NT2/D1 (cell line): ENCODE data around the gene BIN2.
"Not testable (repeated sequence)": the region's sequence is repeated elsewhere in the genome, so short reads cannot be mapped to it uniquely, and the experiment has no call there.

ENCODE experiments used
- SUZ12 ChIP-seq: IDR thresholded peaks from 2 replicates; pipeline ENCODE4 v1.6.1; 2011; ENCODE audit not compliant: insufficient read length, insufficient read depth; ENCODE audit errors: extremely low read depth
- ZNF274 ChIP-seq: IDR thresholded peaks from 2 replicates; pipeline ENCODE4 v1.6.1; 2011; ENCODE audit warnings: mild to moderate bottlenecking, low read depth, low read length

DNA sequence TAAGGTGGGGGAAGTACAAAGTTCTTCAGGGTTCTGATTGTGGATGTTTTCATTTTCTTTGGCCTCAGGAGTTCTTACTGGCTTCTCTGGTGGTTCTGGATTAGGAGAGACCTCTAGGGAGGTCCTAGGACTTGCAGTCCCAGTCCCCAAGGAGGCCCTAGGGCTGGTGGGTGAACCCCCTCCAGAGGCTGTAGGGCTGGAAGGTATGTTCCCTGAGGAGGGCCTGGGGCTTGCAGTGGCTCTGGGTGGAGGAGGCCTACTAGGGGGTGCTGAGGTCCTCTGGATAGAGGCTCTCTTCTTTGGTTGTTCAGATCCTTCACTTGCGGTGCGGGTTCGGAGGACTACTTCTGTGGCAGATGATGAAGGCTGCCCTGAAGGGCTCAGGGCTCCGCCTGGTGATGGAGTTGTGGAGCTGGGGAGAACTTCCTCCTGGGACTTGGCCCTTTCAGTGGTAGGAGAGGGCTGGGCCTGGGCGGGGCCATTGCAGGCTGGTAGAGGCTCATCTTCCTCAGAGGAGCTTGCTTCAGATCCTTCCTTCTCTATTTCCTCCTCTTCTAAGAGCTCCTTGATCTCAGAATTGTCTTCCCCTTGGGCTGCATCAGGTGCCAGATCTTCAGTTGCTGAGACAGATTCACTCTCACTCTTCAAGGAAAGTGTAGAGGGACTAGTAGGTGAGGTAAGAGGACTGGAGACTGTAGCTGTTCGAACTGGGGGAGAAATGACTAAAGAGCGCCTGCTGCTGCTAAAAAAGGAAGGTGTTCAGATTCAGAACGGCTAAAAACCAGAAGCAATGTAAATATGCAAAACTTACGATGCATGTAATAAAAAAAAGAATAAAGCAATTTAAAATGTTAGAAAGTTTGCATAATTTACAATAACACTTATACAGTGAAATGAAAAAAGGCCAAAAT is 32.1 kb downstream of the BIN2 start:
- TF ChIP-seq ZNF274, SUZ12: not testable (repeated sequence)
